NCI-H1105 treated with DMSO at 0.1 percent for 48 hours (cell line): ENCODE results near the gene PTPRF.
A peak's percentile ranks its signal among the peaks of the same experiment; 100 is the strongest.
"Not testable (repeated sequence)": the region's sequence is repeated elsewhere in the genome, so short reads cannot be mapped to it uniquely, and the experiment has no call there.

Experiments
- DNase-seq: peaks from one replicate; lab custom pipeline; 2025; lab: John Stamatoyannopoulos, UW

PTPRF gene

DNA sequence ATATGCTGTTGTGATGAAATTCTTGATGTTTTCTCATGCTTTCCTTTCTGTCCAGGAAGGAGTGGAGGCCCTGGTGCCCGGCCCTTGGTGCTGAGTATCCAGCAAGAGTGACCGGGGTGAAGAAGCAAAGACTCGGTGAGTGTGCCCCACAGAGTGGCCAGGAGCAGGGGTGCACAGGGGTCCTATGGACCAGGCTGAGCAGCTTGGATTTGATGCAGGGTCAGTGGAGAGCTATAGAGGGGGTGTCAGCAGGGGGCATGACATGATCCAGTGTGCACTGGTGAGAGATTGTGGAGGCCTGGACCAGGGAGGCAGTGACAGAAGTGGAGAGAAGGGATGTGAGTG lies 7.4 kb downstream of the PTPRF start:
- no peak for DNase-seq

DNA sequence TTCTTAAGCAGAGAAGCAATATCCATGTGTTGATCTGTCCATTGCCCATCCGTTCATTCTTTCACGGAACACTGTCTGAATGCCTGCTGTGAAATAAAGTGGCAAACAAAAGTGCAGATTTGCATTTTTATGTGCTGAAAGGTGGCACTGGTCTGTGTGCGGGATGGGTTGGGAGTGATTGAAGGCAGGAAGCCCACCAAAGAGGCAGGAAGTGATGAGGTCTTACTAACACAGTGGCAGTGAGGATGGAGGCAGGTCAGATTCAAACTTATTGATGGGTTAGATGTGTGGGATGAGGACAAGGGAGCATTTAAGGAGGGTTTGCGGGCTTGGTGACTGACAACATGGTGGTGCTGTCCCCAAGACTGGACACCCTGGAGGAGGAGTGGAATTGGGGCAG lies 8.3 kb downstream of the PTPRF start:
- DNase-seq, result no peak

- DNase-seq, result no peak
These were observed 9.2 kb downstream of the PTPRF start for GRCh38 chr1:43539726-43540434.

DNA sequence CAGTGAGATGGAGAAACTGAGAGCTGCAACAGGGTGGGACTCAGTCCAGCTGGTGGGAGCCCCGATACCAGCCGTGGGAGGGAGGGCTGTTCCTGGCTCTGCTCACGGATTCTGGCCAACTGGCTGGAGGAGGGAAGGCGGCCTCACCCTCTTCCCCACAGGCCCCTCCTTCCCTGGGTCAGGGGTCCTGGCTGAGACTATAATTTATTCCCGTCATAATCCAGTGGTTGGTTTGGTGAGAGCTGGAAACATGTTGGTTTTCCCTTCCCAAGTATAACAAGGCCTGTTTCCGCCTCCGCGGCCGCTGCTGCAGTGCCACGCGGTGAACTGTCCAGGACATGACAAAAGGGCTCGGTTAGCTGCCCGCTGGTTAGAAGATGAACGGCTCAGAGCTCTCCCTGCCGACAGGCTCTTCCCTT lies 10.0 kb downstream of the PTPRF start:
- DNase-seq, result no peak

- DNase-seq, result no peak
These were observed 10.5 kb downstream of the PTPRF start for GRCh38 chr1:43541141-43541540.

GRCh38 chr1:43541721-43542401 lies 11.2 kb downstream of the PTPRF start:
- DNase-seq, result no peak

GRCh38 chr1:43542527-43543458 lies 12.1 kb downstream of the PTPRF start:
- no peak for DNase-seq

GRCh38 chr1:43543567-43543966 lies 12.9 kb downstream of the PTPRF start:
- DNase-seq, result no peak

DNA sequence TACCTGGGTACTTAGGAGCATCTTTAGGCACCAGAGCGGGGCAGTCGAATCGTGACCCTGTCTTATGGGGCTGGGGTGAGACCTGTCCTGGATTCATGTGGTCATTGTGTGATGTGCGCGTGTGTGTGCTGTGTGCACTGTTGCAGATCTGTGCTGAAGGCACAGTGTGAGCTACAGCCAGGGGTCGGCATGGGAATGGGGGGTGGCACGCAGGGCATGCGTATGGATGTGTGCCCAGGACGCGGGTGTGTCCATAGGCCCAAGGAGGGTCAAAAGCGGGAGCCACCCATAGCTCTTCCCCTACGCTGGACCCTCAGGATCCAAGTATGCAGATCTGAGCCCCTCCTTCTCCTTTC lies 14.6 kb downstream of the PTPRF start:
- no peak for DNase-seq

- peak; percentile 78 for DNase-seq
These were observed 15.2 kb downstream of the PTPRF start for GRCh38 chr1:43545695-43546387.

GRCh38 chr1:43546388-43547100 lies 15.9 kb downstream of the PTPRF start:
- DNase-seq, result no peak

GRCh38 chr1:43547538-43548072 lies 16.9 kb downstream of the PTPRF start:
- DNase-seq, result no peak

DNA sequence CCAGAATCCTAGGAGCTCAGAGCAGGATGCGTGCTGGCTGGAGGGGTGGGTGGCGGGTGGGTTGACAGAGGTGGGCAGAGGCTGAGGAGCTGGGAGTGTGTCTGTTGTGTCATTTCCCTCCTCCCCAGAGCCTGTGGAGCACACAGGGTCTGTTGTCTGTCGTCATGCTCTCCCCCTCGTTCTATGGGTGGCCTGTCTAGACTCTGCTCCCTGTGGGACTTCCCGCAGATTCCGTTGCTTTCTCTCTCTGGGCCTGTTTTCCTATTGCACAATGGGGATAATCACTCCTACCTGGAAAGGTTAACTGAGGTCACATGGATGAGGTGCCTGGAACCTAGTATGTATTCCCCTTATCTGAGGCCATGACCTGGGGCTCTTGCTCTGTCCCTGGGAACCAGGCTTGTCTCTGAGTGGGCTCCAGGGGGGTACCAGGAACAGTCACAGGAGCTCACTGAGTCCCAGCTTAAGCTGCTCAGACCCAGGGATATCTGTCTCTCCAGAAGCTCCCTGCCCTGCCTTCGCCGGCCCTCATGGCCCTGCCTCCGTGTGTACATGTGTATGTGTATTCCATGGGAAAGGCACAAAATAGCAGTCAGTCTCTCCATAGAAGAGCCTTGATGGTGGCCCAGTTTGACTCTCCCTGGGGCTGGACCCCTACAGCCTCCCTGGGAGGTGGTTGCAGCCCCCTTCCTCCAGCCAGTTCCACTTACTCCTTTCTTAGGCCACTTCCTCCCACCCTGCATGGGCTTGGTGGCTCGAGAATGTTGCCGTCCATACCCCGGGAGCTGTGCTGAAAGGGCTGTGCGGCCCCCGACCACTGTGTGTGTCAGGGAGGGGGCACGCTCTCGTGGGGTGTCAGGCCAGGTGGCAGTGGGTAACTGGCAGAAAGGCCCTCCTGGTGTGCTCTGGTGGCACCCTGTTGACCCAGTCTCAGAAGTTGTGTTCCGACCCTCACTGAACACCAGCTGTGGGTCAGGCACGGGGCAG lies 17.9 kb downstream of the PTPRF start:
- DNase-seq, result no peak

GRCh38 chr1:43549394-43549793 lies 18.7 kb downstream of the PTPRF start:
- DNase-seq, result not testable (repeated sequence)

DNA sequence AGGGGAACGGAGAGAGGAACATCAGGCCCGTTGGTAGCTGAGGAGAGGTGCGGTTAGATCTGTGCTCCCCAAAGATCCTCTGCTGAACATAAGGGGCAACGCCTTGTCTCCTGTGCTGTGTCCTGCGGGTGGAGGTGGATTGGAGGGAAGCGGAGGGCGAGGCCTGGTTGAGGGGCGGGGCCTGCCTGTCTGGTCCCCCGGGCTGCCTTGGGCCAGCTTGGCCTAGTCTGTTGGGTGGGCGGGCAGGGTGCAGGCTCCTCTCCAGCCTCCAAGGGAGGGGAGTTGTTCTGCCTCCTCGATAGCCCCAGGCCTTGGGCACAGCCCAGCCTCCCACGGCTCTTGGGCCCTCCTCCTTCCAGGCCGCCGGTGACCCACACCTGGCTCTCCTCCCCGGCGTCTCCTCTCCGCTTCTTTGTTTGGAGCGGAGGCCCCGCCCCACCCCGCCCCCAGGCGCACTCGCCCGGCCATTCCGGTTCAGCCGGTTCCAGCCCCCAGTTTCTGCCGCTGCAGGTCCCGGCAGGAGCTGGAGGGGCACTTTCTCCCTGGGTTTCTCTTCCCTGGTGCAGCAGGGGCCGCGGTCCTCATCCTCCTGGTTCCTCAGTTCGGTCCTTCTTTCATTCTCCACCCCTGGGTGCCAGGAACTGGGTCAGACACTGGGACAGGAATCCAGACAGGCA lies 19.4 kb downstream of the PTPRF start:
- DNase-seq, result peak; percentile 92

DNA sequence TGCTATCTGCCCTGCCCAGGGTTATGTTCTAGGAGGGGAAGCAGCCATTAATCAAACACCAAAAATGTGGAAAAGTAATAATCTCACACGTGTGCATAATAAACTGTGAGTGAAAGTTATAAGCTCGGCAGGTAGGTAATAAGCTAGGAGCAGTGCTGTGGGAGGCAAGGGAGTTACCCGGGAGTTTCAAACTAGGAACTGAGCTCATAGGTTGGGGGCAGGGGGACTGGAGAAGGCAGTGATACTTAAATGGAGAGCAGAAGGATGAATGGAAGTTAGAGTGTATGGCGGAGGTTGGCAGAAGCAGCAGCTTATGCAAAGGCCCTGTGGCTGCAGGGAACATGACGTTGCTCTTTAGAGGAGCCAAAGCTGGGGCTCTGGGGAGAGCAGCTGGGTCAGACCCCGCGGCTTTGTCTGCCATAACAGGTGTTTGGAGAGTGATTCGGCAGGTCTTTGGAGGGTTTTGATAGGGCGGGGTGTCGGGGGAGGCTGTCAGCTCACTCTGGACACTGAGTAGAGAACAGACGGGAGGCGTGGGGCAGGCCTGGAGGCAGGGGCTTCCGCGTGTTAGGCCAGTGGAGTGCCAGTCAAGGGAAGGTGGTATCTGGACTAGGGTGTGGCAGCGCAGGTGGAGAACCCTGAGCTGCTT lies 20.0 kb downstream of the PTPRF start:
- no peak for DNase-seq

DNA sequence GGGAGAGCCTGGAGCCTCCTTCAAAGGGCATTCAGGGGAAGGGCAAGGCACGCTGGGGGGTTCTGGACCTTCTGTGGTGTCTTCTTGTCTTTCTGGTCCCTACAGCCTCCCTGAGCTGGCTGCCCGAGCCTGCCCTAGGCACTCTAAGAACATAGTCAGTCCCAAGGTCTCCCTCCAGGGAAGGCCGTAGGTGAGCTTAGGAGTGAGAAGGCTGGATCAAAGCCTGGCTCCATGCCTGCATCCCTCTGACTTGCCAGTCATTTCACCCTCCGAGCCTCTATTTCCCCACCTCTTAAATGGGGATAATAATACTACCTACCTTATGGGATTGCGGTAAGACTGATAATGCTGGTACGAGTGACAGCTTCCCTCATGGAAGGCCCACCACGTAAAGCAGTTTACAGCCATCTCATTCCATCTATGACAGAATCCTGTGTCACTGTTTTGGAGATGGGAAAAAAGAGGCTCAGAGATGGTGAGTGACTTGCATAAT lies 20.8 kb downstream of the PTPRF start:
- no peak for DNase-seq

- DNase-seq, result no peak
These were observed 21.5 kb downstream of the PTPRF start for GRCh38 chr1:43552059-43552742.
